ENCODE results near the gene ZSCAN10. TPM values are rescaled to one million over a fixed set of nuclear protein-coding genes. Genes with fewer than 3 reads are reported as not detected.

Gene ZSCAN10
- total RNA-seq, 1 experiment from 2014 or later: 0.76 TPM

- no peak for TF ChIP-seq MAX (IDR thresholded peaks at IDR 0.05)
- no peak for TF ChIP-seq EZH2phosphoT487 (IDR thresholded peaks at IDR 0.05; ENCODE audit: borderline replicate concordance)
- no peak for TF ChIP-seq CBX3 (IDR thresholded peaks at IDR 0.05; ENCODE audit: low read depth)
- no peak for TF ChIP-seq EZH2 (IDR thresholded peaks at IDR 0.05)
- H3K4me3 ChIP-seq (replicated peaks in 1 of 2; ENCODE audit: low read depth in 1 of 2, low read length in 2 of 2): no peak overlapping the region
- intact Hi-C loops (cut with micrococcal nuclease): loop anchor here (10.0 kb wide), 1 partner anchor 125 kb away; no protein-coding TSS in a partner anchor
- BruUV-seq (replicated peaks): no TSS peak
- H3K4me2 ChIP-seq (ENCODE audit: low read length): no peak overlapping the region
- H3K9me2 ChIP-seq (ENCODE audit: insufficient read depth): no peaks in the 10 kb centered on the region
- no peak overlapping the region for H3K27ac ChIP-seq (ENCODE audit: low read depth, low read length)
- H3K36me3 ChIP-seq (ENCODE audit: control insufficient read depth in 1 of 2, insufficient read depth in 2 of 2, low read length in 2 of 2): no peaks in the 10 kb centered on the region
- H3K9me3 ChIP-seq (ENCODE audit: control insufficient read depth in 1 of 2, insufficient read depth in 1 of 2, low read depth in 1 of 2, low read length in 2 of 2): no peaks in the 10 kb centered on the region
- H2AFZ ChIP-seq (ENCODE audit: low read depth, low read length, poor library complexity, severe bottlenecking): no peak overlapping the region
- H3K79me2 ChIP-seq (ENCODE audit: insufficient read depth, low read length): no peaks in the 10 kb centered on the region
- no peak overlapping the region for H3K9ac ChIP-seq (ENCODE audit: low read length)
- ChIA-PET RAD21 (ENCODE audit: low non-redundant PET in 1 of 2, low total read pairs in 2 of 2, uncharacterized antibody in 2 of 2, unreplicated experiment in 2 of 2) (no interaction called here), POLR2A (interaction anchor here (1.3 kb wide), 1 partner anchor 10 kb away, joined by 3 read pairs; no protein-coding TSS in a partner anchor), CTCF (interaction anchor here (4.3 kb wide), 1 partner anchor 9 kb away, joined by 16 read pairs; no protein-coding TSS in a partner anchor)
- H3K27me3 ChIP-seq (ENCODE audit: insufficient read depth, low read length): no peaks in the 10 kb centered on the region
- ATAC-seq: no peak
- DNase-seq (ENCODE audit: low read depth, low spot score): no peak
- H3K4me1 ChIP-seq (ENCODE audit: control insufficient read depth in 1 of 2, insufficient read depth in 2 of 2, low read length in 2 of 2): peaks cover 0 to 27% of the 10 kb centered on the region in 2 experiments; a peak in 1 of 4 replicates
- no peaks in the 10 kb centered on the region for H4K20me1 ChIP-seq (ENCODE audit: insufficient read depth)
These were observed 49.1 kb downstream of the ZSCAN10 start for GRCh38 chr16:3049921-3050481.

GRCh38 chr16:3047387-3047720 lies 51.7 kb downstream of the ZSCAN10 start:
- no peak for ATAC-seq
- no TSS peak for BruUV-seq (replicated peaks)
- Histone ChIP-seq H3K79me2 (ENCODE audit: insufficient read depth, low read length) (no peaks in the 10 kb centered on the region), H3K27ac (ENCODE audit: low read depth, low read length) (no peak overlapping the region), H3K9me3 (ENCODE audit: control insufficient read depth in 1 of 2, insufficient read depth in 1 of 2, low read depth in 1 of 2, low read length in 2 of 2) (no peaks in the 10 kb centered on the region), H3K4me1 (ENCODE audit: control insufficient read depth in 1 of 2, insufficient read depth in 2 of 2, low read length in 2 of 2) (peaks cover 2 to 47% of the 10 kb centered on the region in 2 experiments; a peak in 3 of 4 replicates), H3K9ac (ENCODE audit: low read length) (no peak overlapping the region), H3K4me2 (ENCODE audit: low read length) (peak overlapping the region; percentile 99; the same call in 1 of the 2 replicates), H2AFZ (ENCODE audit: low read depth, low read length, poor library complexity, severe bottlenecking) (no peak overlapping the region), H3K36me3 (ENCODE audit: control insufficient read depth in 1 of 2, insufficient read depth in 2 of 2, low read length in 2 of 2) (no peaks in the 10 kb centered on the region), H3K27me3 (ENCODE audit: insufficient read depth, low read length) (no peaks in the 10 kb centered on the region), H3K9me2 (ENCODE audit: insufficient read depth) (no peaks in the 10 kb centered on the region), H3K4me3 (replicated peaks in 1 of 2; ENCODE audit: low read depth in 1 of 2, low read length in 2 of 2) (0 out of 4 replicates have a peak overlapping the region, but pooled peaks of 1 of the 2 experiments have one; percentile 79), H4K20me1 (ENCODE audit: insufficient read depth) (no peaks in the 10 kb centered on the region)
- intact Hi-C loops (cut with micrococcal nuclease): no loop called here
- RAD21 ChIA-PET (ENCODE audit: low non-redundant PET in 1 of 2, low total read pairs in 2 of 2, uncharacterized antibody in 2 of 2, unreplicated experiment in 2 of 2): no interaction called here
- POLR2A ChIA-PET: interaction anchor here (2.3 kb wide), 1 partner anchor 12 kb away, joined by 6 read pairs; no protein-coding TSS in a partner anchor
- TF ChIP-seq YY1 (IDR thresholded peaks at IDR 0.05; ENCODE audit: extremely low read depth, insufficient replicate concordance, low read depth, low read length) (no peak), RAD21 (IDR thresholded peaks at IDR 0.05; ENCODE audit: low read depth) (no peak)
- no peak for DNase-seq (ENCODE audit: low read depth, low spot score)
- CTCF ChIA-PET: interaction anchor here (1.3 to 4.3 kb wide), 3 partner anchors 12 to 82 kb away, joined by 4 to 16 read pairs (median 5); no protein-coding TSS in a partner anchor

Measured in HCT116 (cell line).